ENCODE data around the gene EBNA1BP2.

Gene EBNA1BP2

DNA sequence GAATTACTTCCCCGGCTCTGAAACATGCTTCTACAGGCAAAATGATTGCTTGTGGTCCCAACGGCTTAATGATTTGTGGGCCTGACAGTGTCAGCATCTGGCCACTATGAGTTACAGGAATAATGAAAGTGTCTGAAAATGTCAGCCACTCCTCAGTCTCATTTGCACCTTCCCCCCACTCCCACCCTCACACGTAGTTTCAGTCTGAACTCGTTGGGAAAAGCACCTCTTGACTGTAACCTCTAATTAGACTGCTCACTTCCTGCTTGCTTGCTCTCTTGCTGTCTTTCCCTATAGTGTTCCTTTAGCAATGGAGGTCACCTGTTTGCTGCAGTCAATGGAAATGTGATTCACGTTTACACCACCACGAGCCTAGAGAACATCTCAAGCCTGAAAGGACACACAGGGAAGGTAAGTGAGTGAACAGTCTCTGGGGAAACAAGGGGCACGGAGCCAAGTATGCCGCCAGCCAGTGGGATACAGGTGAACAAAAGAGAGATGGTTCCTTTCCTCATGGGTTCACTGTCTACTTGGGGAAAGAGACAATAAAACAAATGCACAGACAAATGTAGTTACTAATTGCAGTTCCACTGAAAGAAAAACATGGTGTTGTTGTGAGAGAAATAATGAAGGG is 27.1 kb upstream of the EBNA1BP2 start:
- Histone ChIP-seq H3K27me3 (replicated peaks; ENCODE audit: insufficient read depth, low read length) (no peaks in the 10 kb centered on the region), H3K9ac (ENCODE audit: low read length) (no peak overlapping the region), H2AFZ (ENCODE audit: low read length) (0 out of 2 replicates have a peak overlapping the region, but pooled peaks have one; percentile 10), H3K9me3 (replicated peaks; ENCODE audit: insufficient read depth, low read length) (no peaks in the 10 kb centered on the region), H3K4me1 (ENCODE audit: low read length) (peaks cover 9% of the 10 kb centered on the region; the same call in 1 of the 2 replicates), H3K79me2 (ENCODE audit: low read length) (no peaks in the 10 kb centered on the region), H3F3A (ENCODE audit: insufficient read depth, low read length) (no peaks in the 10 kb centered on the region), H3K36me3 (replicated peaks; ENCODE audit: insufficient read depth, low read length) (no peaks in the 10 kb centered on the region), H4K20me1 (ENCODE audit: insufficient read depth, low read length) (no peaks in the 10 kb centered on the region), H3K9me2 (replicated peaks; ENCODE audit: insufficient read depth, low read length) (no peaks in the 10 kb centered on the region), H3K4me2 (ENCODE audit: low read depth, low read length) (peak overlapping the region; percentile 41), H3K4me3 (ENCODE audit: low read length) (no peak overlapping the region), H3K27ac (ENCODE audit: low read length) (no peak overlapping the region)
- DNase-seq = peak; percentile 11
- TF ChIP-seq EZH2phosphoT487 (IDR thresholded peaks at IDR 0.05; ENCODE audit: low read length) = no peak
- TF ChIP-seq EZH2 (optimal IDR thresholded peaks at IDR 0.05; ENCODE audit: low read depth, low read length) = no peak
- TF ChIP-seq, protein P1, sequence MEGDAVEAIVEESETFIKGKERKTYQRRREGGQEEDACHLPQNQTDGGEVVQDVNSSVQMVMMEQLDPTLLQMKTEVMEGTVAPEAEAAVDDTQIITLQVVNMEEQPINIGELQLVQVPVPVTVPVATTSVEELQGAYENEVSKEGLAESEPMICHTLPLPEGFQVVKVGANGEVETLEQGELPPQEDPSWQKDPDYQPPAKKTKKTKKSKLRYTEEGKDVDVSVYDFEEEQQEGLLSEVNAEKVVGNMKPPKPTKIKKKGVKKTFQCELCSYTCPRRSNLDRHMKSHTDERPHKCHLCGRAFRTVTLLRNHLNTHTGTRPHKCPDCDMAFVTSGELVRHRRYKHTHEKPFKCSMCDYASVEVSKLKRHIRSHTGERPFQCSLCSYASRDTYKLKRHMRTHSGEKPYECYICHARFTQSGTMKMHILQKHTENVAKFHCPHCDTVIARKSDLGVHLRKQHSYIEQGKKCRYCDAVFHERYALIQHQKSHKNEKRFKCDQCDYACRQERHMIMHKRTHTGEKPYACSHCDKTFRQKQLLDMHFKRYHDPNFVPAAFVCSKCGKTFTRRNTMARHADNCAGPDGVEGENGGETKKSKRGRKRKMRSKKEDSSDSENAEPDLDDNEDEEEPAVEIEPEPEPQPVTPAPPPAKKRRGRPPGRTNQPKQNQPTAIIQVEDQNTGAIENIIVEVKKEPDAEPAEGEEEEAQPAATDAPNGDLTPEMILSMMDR (IDR thresholded peaks at IDR 0.05; ENCODE audit: low read length) = no peak

DNA sequence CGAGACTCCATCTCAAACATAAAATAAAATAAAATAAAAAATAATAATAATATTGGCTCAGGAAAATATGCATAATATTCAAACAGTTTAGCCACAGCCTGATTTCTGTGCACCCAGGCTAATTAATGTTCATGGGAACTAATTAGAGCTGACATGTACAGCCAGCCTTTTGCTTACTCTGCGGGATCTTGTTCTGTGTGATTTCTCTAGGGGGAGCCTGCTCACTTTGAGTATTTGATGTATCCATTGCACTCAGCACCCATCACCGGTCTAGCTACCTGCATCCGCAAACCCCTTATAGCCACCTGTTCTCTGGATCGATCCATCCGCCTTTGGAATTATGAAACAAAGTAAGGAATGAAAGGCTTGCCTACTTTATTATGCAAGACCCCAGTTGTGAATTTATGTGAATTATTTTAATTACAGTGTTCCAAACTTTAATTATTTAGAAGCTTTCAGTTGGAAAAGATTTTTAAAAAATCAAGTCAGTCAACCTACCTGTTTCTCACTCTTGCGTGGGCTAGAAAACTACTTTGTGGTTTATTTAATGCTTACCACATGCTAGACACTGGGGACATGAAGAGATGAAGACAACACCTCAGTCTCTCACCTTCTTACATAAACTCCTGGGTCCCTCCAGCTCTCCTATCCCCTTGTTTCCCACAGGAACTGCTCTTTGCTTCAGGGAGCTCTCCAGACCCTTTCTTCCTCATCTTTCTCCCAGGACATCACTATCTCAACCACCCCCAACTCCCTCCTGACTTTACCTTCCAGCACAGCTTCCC is 25.4 kb upstream of the EBNA1BP2 start:
- Histone ChIP-seq H3K27ac (ENCODE audit: low read length) (no peak overlapping the region), H3K79me2 (ENCODE audit: low read length) (no peaks in the 10 kb centered on the region), H3K9me3 (replicated peaks; ENCODE audit: insufficient read depth, low read length) (no peaks in the 10 kb centered on the region)

DNA sequence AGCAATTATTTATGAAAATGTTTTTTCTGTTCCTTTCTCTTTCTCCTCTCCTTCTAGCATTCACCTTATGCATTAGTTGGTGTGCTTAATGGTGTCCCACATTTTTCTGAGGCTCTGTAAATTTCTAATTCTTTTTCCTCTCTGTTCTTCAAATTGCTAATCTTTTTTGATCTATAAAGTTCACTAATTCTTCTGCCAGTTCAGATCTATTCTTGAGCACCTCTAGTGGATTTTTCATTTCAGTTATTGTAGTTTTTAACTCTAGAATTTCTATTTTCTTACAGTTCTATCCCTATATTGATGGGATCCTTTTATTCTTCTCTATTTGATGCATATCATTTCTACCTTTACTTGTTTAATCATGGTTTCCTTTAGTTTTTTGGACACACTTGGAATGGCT is 22.4 kb upstream of the EBNA1BP2 start:
- Histone ChIP-seq H3K79me2 (ENCODE audit: low read length) (no peaks in the 10 kb centered on the region), H3K27ac (ENCODE audit: low read length) (no peak overlapping the region), H3K4me3 (ENCODE audit: low read length) (no peak overlapping the region), H3K27me3 (replicated peaks; ENCODE audit: insufficient read depth, low read length) (no peaks in the 10 kb centered on the region), H3K36me3 (replicated peaks; ENCODE audit: insufficient read depth, low read length) (no peaks in the 10 kb centered on the region), H3K9me2 (replicated peaks; ENCODE audit: insufficient read depth, low read length) (no peaks in the 10 kb centered on the region), H3K9me3 (replicated peaks; ENCODE audit: insufficient read depth, low read length) (no peaks in the 10 kb centered on the region), H3K9ac (ENCODE audit: low read length) (no peak overlapping the region), H2AFZ (ENCODE audit: low read length) (no peak overlapping the region), H3F3A (ENCODE audit: insufficient read depth, low read length) (no peaks in the 10 kb centered on the region), H4K20me1 (ENCODE audit: insufficient read depth, low read length) (no peaks in the 10 kb centered on the region), H3K4me2 (ENCODE audit: low read depth, low read length) (no peak overlapping the region), H3K4me1 (ENCODE audit: low read length) (peaks cover 9% of the 10 kb centered on the region; the same call in 1 of the 2 replicates)
- DNase-seq = no peak
- TF ChIP-seq, protein P1 (IDR thresholded peaks at IDR 0.05; ENCODE audit: low read length) = no peak
- TF ChIP-seq EZH2 (optimal IDR thresholded peaks at IDR 0.05; ENCODE audit: low read depth, low read length) = no peak
- TF ChIP-seq EZH2phosphoT487 (IDR thresholded peaks at IDR 0.05; ENCODE audit: low read length) = no peak

More for the DNA sequence above, 25.4 kb upstream of the EBNA1BP2 start:
- H3K9ac ChIP-seq (ENCODE audit: low read length) = no peak overlapping the region
- no peaks in the 10 kb centered on the region for H3F3A ChIP-seq (ENCODE audit: insufficient read depth, low read length)
- H3K4me1 ChIP-seq (ENCODE audit: low read length) = peaks cover 9% of the 10 kb centered on the region; the same call in 1 of the 2 replicates
- no peaks in the 10 kb centered on the region for H3K9me2 ChIP-seq (replicated peaks; ENCODE audit: insufficient read depth, low read length)
- H3K4me3 ChIP-seq (ENCODE audit: low read length) = no peak overlapping the region
- H4K20me1 ChIP-seq (ENCODE audit: insufficient read depth, low read length) = no peaks in the 10 kb centered on the region
- H3K36me3 ChIP-seq (replicated peaks; ENCODE audit: insufficient read depth, low read length) = no peaks in the 10 kb centered on the region
- no peak overlapping the region for H3K4me2 ChIP-seq (ENCODE audit: low read depth, low read length)
- no peak for DNase-seq
- TF ChIP-seq EZH2 (optimal IDR thresholded peaks at IDR 0.05; ENCODE audit: low read depth, low read length) (no peak), EZH2phosphoT487 (IDR thresholded peaks at IDR 0.05; ENCODE audit: low read length) (no peak)
- TF ChIP-seq, protein P1 (IDR thresholded peaks at IDR 0.05; ENCODE audit: low read length) = no peak
- H3K27me3 ChIP-seq (replicated peaks; ENCODE audit: insufficient read depth, low read length) = no peaks in the 10 kb centered on the region
- no peak overlapping the region for H2AFZ ChIP-seq (ENCODE audit: low read length)
